ENCODE data around the gene MUC4. TPM values are rescaled to one million over a fixed set of nuclear protein-coding genes. Genes with fewer than 3 reads are reported as not detected.

MUC4 gene
- polyA plus RNA-seq, 1 of the 3 experiments (the other 2 are of a cell fraction): 0.07 TPM

- peaks cover 0 to 5% of the 10 kb centered on the region in 2 experiments; a peak in 1 of 4 replicates for H3K4me1 ChIP-seq (ENCODE audit: control insufficient read depth in 1 of 2, insufficient read depth in 2 of 2, low read depth in 1 of 2, low read length in 1 of 2)
- ChIA-PET CTCF (no interaction called here), POLR2A (no interaction called here)
- no peak overlapping the region for H3K27ac ChIP-seq (ENCODE audit: low read depth in 2 of 2, low read length in 1 of 2)
- no peak overlapping the region for H3K4me2 ChIP-seq
- H3K36me3 ChIP-seq (replicated peaks in 1 of 2; ENCODE audit: control insufficient read depth in 1 of 2, insufficient read depth in 2 of 2, low read length in 1 of 2): no peaks in the 10 kb centered on the region
- no peak overlapping the region for H3K9ac ChIP-seq
- no peaks in the 10 kb centered on the region for H4K20me1 ChIP-seq (ENCODE audit: insufficient read depth)
- H3K9me2 ChIP-seq: no peaks in the 10 kb centered on the region
- WGBS (ENCODE audit: low lambda C conversion rate): 23% methylated on average over 6 of the region's 43 CpGs
- no peaks in the 10 kb centered on the region for H3K9me3 ChIP-seq
- H3K27me3 ChIP-seq (ENCODE audit: insufficient read depth): peaks cover 42% of the 10 kb centered on the region
- H3K4me3 ChIP-seq (ENCODE audit: low read depth in 2 of 2, low read length in 1 of 2): no peak overlapping the region
- no peak for DNase-seq
- no peaks in the 10 kb centered on the region for H3F3A ChIP-seq (replicated peaks; ENCODE audit: insufficient read depth)
- no peak for TF ChIP-seq YY1 (IDR thresholded peaks at IDR 0.05; ENCODE audit: low read depth)
- no peak for TF ChIP-seq POLR2AphosphoS5 (IDR thresholded peaks at IDR 0.05; ENCODE audit: low read depth, low read length)
- TF ChIP-seq IRF3 (IDR thresholded peaks at IDR 0.05; ENCODE audit: low read depth, low read length): no peak
- no peak for TF ChIP-seq USF1 (IDR thresholded peaks at IDR 0.05; ENCODE audit: borderline replicate concordance, low read depth)
- no peak for TF ChIP-seq MEF2A (IDR thresholded peaks at IDR 0.05; ENCODE audit: borderline replicate concordance, low read depth)
- TF ChIP-seq PBX3 (IDR thresholded peaks at IDR 0.05): no peak
- TF ChIP-seq FOXM1 (IDR thresholded peaks at IDR 0.05; ENCODE audit: low read depth): no peak
- no peak overlapping the region for H2AFZ ChIP-seq (ENCODE audit: low read depth)
- H3K79me2 ChIP-seq (ENCODE audit: insufficient read depth): no peaks in the 10 kb centered on the region
These were observed 49.1 kb downstream of the MUC4 start for GRCh38 chr3:195762611-195763010.

DNA sequence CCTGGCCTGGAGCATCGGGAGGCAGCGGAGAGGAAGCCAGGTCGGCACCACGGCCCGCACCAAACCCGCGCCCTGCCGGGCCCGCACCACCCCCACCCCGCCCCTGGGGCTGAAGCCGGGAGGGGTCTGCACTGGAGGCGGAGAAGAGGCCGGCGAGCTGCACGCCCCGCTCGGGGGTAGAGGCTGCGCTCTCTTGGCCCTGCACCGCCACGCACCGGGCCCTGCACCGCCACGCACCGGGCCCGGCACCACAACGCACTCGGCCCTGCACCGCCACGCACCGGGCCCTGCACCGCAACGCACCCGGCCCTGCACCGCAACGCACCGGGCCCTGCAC is 49.5 kb downstream of the MUC4 start:
- H3K4me1 ChIP-seq (ENCODE audit: control insufficient read depth in 1 of 2, insufficient read depth in 2 of 2, low read depth in 1 of 2, low read length in 1 of 2): peaks cover 0 to 9% of the 10 kb centered on the region in 2 experiments; a peak in 1 of 4 replicates
- H3F3A ChIP-seq (replicated peaks; ENCODE audit: insufficient read depth): no peaks in the 10 kb centered on the region
- ChIA-PET CTCF (interaction anchor here (1.0 kb wide), 1 partner anchor 14 kb away, joined by 3 read pairs; no protein-coding TSS in a partner anchor), POLR2A (no interaction called here)
- H2AFZ ChIP-seq (ENCODE audit: low read depth): no peak overlapping the region
- TF ChIP-seq PBX3 (IDR thresholded peaks at IDR 0.05): no peak
- no peak for TF ChIP-seq TCF12 (IDR thresholded peaks at IDR 0.05)
- no peak for TF ChIP-seq MXI1 (IDR thresholded peaks at IDR 0.05; ENCODE audit: low read depth, low read length)
- TF ChIP-seq IRF3 (IDR thresholded peaks at IDR 0.05; ENCODE audit: low read depth, low read length): no peak
- TF ChIP-seq ZBTB33 (IDR thresholded peaks at IDR 0.05; ENCODE audit: borderline replicate concordance, low read depth): no peak
- TF ChIP-seq POLR2AphosphoS5 (IDR thresholded peaks at IDR 0.05; ENCODE audit: low read depth, low read length): no peak
- TF ChIP-seq JUND (IDR thresholded peaks at IDR 0.05): no peak
- H3K27ac ChIP-seq (ENCODE audit: low read depth in 2 of 2, low read length in 1 of 2): no peak overlapping the region
- no peaks in the 10 kb centered on the region for H4K20me1 ChIP-seq (ENCODE audit: insufficient read depth)
- no peaks in the 10 kb centered on the region for H3K9me2 ChIP-seq
- no peak for DNase-seq
- H3K4me3 ChIP-seq (ENCODE audit: low read depth in 2 of 2, low read length in 1 of 2): no peak overlapping the region
- no peak overlapping the region for H3K9ac ChIP-seq
- no peaks in the 10 kb centered on the region for H3K9me3 ChIP-seq
- H3K27me3 ChIP-seq (ENCODE audit: insufficient read depth): peaks cover 46% of the 10 kb centered on the region
- WGBS (ENCODE audit: low lambda C conversion rate): 40% methylated on average over 1 of the region's 36 CpGs
- no peaks in the 10 kb centered on the region for H3K36me3 ChIP-seq (replicated peaks in 1 of 2; ENCODE audit: control insufficient read depth in 1 of 2, insufficient read depth in 2 of 2, low read length in 1 of 2)
- H3K79me2 ChIP-seq (ENCODE audit: insufficient read depth): no peaks in the 10 kb centered on the region
- no peak overlapping the region for H3K4me2 ChIP-seq
